Uterus (tissue), 4 donors: ENCODE data around the gene PTGER1. TPM values are rescaled to one million over a fixed set of nuclear protein-coding genes. Genes with fewer than 3 reads are reported as not detected.

ENCODE experiments used
- DNase-seq, 2 donors: peaks; one replicate each; pipeline ENCODE4 v3.0.0-alpha.2; 2019 to 2020
- H3K27ac ChIP-seq, 2 donors: fragments of 200-600 bp; sonication (generic); 1 replicate in 1 of 2; 2 replicates in 1 of 2; pipeline ENCODE4 v1.5.1; 2016 to 2018
- H3K27me3 ChIP-seq, 2 donors: fragments of 200-600 bp; sonication (generic); one replicate each; pipeline ENCODE4 v1.5.1; 2018 to 2019; ENCODE audit warnings: control low read depth in 1 of 2
- H3K36me3 ChIP-seq, 2 donors: fragments of 200-600 bp; sonication (generic); one replicate each; pipeline ENCODE4 v1.5.1; 2019; ENCODE audit warnings: control low read depth in 1 of 2
- H3K4me1 ChIP-seq, 2 donors: fragments of 200-600 bp; sonication (generic); one replicate each; pipeline ENCODE4 v1.5.1; 2018 to 2019; ENCODE audit warnings: control low read depth in 1 of 2
- H3K4me3 ChIP-seq, 2 donors: fragments of 200-600 bp; sonication (generic); 1 replicate in 1 of 2; 2 replicates in 1 of 2; pipeline ENCODE4 v1.5.1; 2018 to 2019; ENCODE audit warnings: mild to moderate bottlenecking in 1 of 2
- H3K9me3 ChIP-seq, 2 donors: fragments of 200-600 bp; sonication (generic); one replicate each; pipeline ENCODE4 v1.5.1; 2019; ENCODE audit warnings: control low read depth in 1 of 2
- CTCF ChIP-seq, 4 experiments: fragments of 200-600 bp in 2 of 4; fragments of 450-650 bp in 2 of 4; sonication (generic) in 2 of 4; IDR thresholded peaks; one replicate each; pipeline ENCODE4 v1.5.1; 2016 to 2019; ENCODE audit warnings: antibody characterized with exemption in 4 of 4, mild to moderate bottlenecking in 2 of 4, moderate library complexity in 1 of 4
- POLR2A ChIP-seq, 2 donors: fragments of 450-650 bp; IDR thresholded peaks; one replicate each; pipeline ENCODE4 v1.6.1; 2016; ENCODE audit warnings: antibody characterized with exemption in 2 of 2, mild to moderate bottlenecking in 1 of 2, moderate library complexity in 1 of 2
- intact Hi-C: fragments of 100-400 bp; cut with DNase I; formaldehyde crosslinking; loops from one replicate; pipeline ENCODE4 v1.15.1; 2023; ENCODE audit warnings: low total_unique reads
- total RNA-seq, 4 donors: library from RNA; depleted of rRNA in 3 of 4; stranded (reverse); fragments of >200 nt in 3 of 4; gene quantifications; one replicate each; pipeline versions ENCODE4 v1.1.0 to v1.2.4, GENCODE V29; 2014 to 2023
- donor health status: DM: yes; HTN: yes; CAD: no.

PTGER1 gene
- total RNA-seq, 4 donors from 2014 or later, result 0.30 to 1.2 TPM; not detected in 2

- Histone ChIP-seq H3K9me3 (no peaks in the 10 kb centered on the region), H3K27ac (no peak overlapping the region), H3K4me3 (no peak overlapping the region), H3K4me1 (no peaks in the 10 kb centered on the region), H3K27me3 (no peaks in the 10 kb centered on the region), H3K36me3 (no peaks in the 10 kb centered on the region)
- no peak for TF ChIP-seq POLR2A (IDR thresholded peaks at IDR 0.05)
- DNase-seq, result no peak
- intact Hi-C loops, result no loop called here
Measured at GRCh38 chr19:14487370-14488125, 12.4 kb upstream of the PTGER1 start.

GRCh38 chr19:14482172-14482941, 7.2 kb upstream of the PTGER1 start:
- Histone ChIP-seq H3K27ac (no peak overlapping the region), H3K4me1 (no peaks in the 10 kb centered on the region), H3K9me3 (no peaks in the 10 kb centered on the region), H3K36me3 (no peaks in the 10 kb centered on the region), H3K4me3 (no peak overlapping the region), H3K27me3 (no peaks in the 10 kb centered on the region)
- intact Hi-C loops, result no loop called here
- TF ChIP-seq POLR2A (IDR thresholded peaks at IDR 0.05) (no peak), CTCF (IDR thresholded peaks at IDR 0.05) (no peak)
- DNase-seq, result no peak

GRCh38 chr19:14480700-14481079, 5.5 kb upstream of the PTGER1 start:
- H3K4me3 ChIP-seq, result no peak overlapping the region
- TF ChIP-seq CTCF (IDR thresholded peaks at IDR 0.05), result no peak
- no peaks in the 10 kb centered on the region for H3K9me3 ChIP-seq
- no peaks in the 10 kb centered on the region for H3K36me3 ChIP-seq
- H3K27me3 ChIP-seq, result no peaks in the 10 kb centered on the region
- H3K4me1 ChIP-seq, result no peaks in the 10 kb centered on the region
- no peak for DNase-seq
- intact Hi-C loops, result no loop called here
- no peak overlapping the region for H3K27ac ChIP-seq

- no peaks in the 10 kb centered on the region for H3K9me3 ChIP-seq
- H3K27ac ChIP-seq, result no peak overlapping the region
- no peaks in the 10 kb centered on the region for H3K36me3 ChIP-seq
- H3K4me1 ChIP-seq, result peaks cover 0 to 5% of the 10 kb centered on the region in 2 donors
- H3K4me3 ChIP-seq, result no peak overlapping the region
- H3K27me3 ChIP-seq, result no peaks in the 10 kb centered on the region
- DNase-seq, result no peak
- intact Hi-C loops, result no loop called here
- no peak for TF ChIP-seq POLR2A (IDR thresholded peaks at IDR 0.05)
- TF ChIP-seq CTCF (IDR thresholded peaks at IDR 0.05), result peak; percentile 50 to 69 (median 58)
Measured at GRCh38 chr19:14479975-14480699, 5.0 kb upstream of the PTGER1 start.

GRCh38 chr19:14479309-14479974, 4.3 kb upstream of the PTGER1 start:
- H3K27ac ChIP-seq, result no peak overlapping the region
- H3K27me3 ChIP-seq, result no peaks in the 10 kb centered on the region
- no peaks in the 10 kb centered on the region for H3K9me3 ChIP-seq
- H3K36me3 ChIP-seq, result no peaks in the 10 kb centered on the region
- no peak for DNase-seq
- no peak overlapping the region for H3K4me3 ChIP-seq
- TF ChIP-seq POLR2A (IDR thresholded peaks at IDR 0.05), result no peak
- TF ChIP-seq CTCF (IDR thresholded peaks at IDR 0.05), result no peak
- H3K4me1 ChIP-seq, result peaks cover 0 to 5% of the 10 kb centered on the region in 2 donors
- intact Hi-C loops, result no loop called here
